Measurements from ENCODE around the gene ZFR2. TPM values are rescaled to one million over a fixed set of nuclear protein-coding genes. Genes with fewer than 3 reads are reported as not detected.

ZFR2 gene
- total RNA-seq, 1 experiment from 2014 or later: not detected

GRCh38 chr19:3776479-3777040 is 92.3 kb downstream of the ZFR2 start:
- DNase-seq (ENCODE audit: unreplicated experiment): no peak
- ChIA-PET POLR2A (no interaction called here), CTCF (no interaction called here)
- H3K27ac Mint-ChIP-seq (ENCODE audit: low read depth, unreplicated experiment): no peak overlapping the region
- H3K4me3 Mint-ChIP-seq (ENCODE audit: unreplicated experiment): no peak overlapping the region
- no TSS peak for BruUV-seq (replicated peaks)
- no peak for TF ChIP-seq CTCF (IDR thresholded peaks at IDR 0.05; ENCODE audit: unreplicated experiment)
- H3K9me3 Mint-ChIP-seq (ENCODE audit: unreplicated experiment): peaks cover 13% of the 10 kb centered on the region
- intact Hi-C loops (cut with micrococcal nuclease): no loop called here
- H3K4me1 Mint-ChIP-seq (ENCODE audit: insufficient read depth, unreplicated experiment): no peaks in the 10 kb centered on the region
- no peaks in the 10 kb centered on the region for H3K36me3 Mint-ChIP-seq (ENCODE audit: insufficient read depth, unreplicated experiment)
- no peaks in the 10 kb centered on the region for H3K27me3 Mint-ChIP-seq (ENCODE audit: insufficient read depth, unreplicated experiment)

GRCh38 chr19:3775831-3776230 is 93.0 kb downstream of the ZFR2 start:
- no peaks in the 10 kb centered on the region for H3K36me3 Mint-ChIP-seq (ENCODE audit: insufficient read depth, unreplicated experiment)
- intact Hi-C loops (cut with micrococcal nuclease): no loop called here
- H3K4me1 Mint-ChIP-seq (ENCODE audit: insufficient read depth, unreplicated experiment): no peaks in the 10 kb centered on the region
- ChIA-PET POLR2A (no interaction called here), CTCF (interaction anchor here (0.5 to 0.7 kb wide), 2 partner anchors 76 to 1038 kb away, joined by 3 to 4 read pairs; no protein-coding TSS in a partner anchor)
- H3K27ac Mint-ChIP-seq (ENCODE audit: low read depth, unreplicated experiment): no peak overlapping the region
- H3K9me3 Mint-ChIP-seq (ENCODE audit: unreplicated experiment): peaks cover 8% of the 10 kb centered on the region
- no peak for DNase-seq (ENCODE audit: unreplicated experiment)
- H3K4me3 Mint-ChIP-seq (ENCODE audit: unreplicated experiment): no peak overlapping the region
- BruUV-seq (replicated peaks): no TSS peak
- no peak for TF ChIP-seq CTCF (IDR thresholded peaks at IDR 0.05; ENCODE audit: unreplicated experiment)
- H3K27me3 Mint-ChIP-seq (ENCODE audit: insufficient read depth, unreplicated experiment): no peaks in the 10 kb centered on the region

- Mint-ChIP-seq H3K27ac (ENCODE audit: low read depth, unreplicated experiment) (no peak overlapping the region), H3K9me3 (ENCODE audit: unreplicated experiment) (peaks cover 8% of the 10 kb centered on the region), H3K36me3 (ENCODE audit: insufficient read depth, unreplicated experiment) (no peaks in the 10 kb centered on the region), H3K4me3 (ENCODE audit: unreplicated experiment) (no peak overlapping the region), H3K4me1 (ENCODE audit: insufficient read depth, unreplicated experiment) (no peaks in the 10 kb centered on the region), H3K27me3 (ENCODE audit: insufficient read depth, unreplicated experiment) (no peaks in the 10 kb centered on the region)
- no peak for DNase-seq (ENCODE audit: unreplicated experiment)
- ChIA-PET POLR2A (no interaction called here), CTCF (interaction anchor here (0.6 to 0.7 kb wide), 2 partner anchors 76 to 1844 kb away, joined by 3 read pairs; no protein-coding TSS in a partner anchor)
- intact Hi-C loops (cut with micrococcal nuclease): no loop called here
- BruUV-seq (replicated peaks): no TSS peak
- TF ChIP-seq CTCF (IDR thresholded peaks at IDR 0.05; ENCODE audit: unreplicated experiment): no peak
Observed at GRCh38 chr19:3775374-3775711, 93.5 kb downstream of the ZFR2 start.

GRCh38 chr19:3774621-3775373 is 94.0 kb downstream of the ZFR2 start:
- DNase-seq (ENCODE audit: unreplicated experiment): no peak
- BruUV-seq (replicated peaks): no TSS peak
- Mint-ChIP-seq H3K9me3 (ENCODE audit: unreplicated experiment) (peaks cover 8% of the 10 kb centered on the region), H3K27ac (ENCODE audit: low read depth, unreplicated experiment) (no peak overlapping the region), H3K27me3 (ENCODE audit: insufficient read depth, unreplicated experiment) (no peaks in the 10 kb centered on the region), H3K4me1 (ENCODE audit: insufficient read depth, unreplicated experiment) (no peaks in the 10 kb centered on the region), H3K4me3 (ENCODE audit: unreplicated experiment) (no peak overlapping the region), H3K36me3 (ENCODE audit: insufficient read depth, unreplicated experiment) (no peaks in the 10 kb centered on the region)
- TF ChIP-seq CTCF (IDR thresholded peaks at IDR 0.05; ENCODE audit: unreplicated experiment): no peak
- ChIA-PET CTCF (interaction anchor here (0.6 kb wide), 1 partner anchor 1844 kb away, joined by 3 read pairs; no protein-coding TSS in a partner anchor), POLR2A (no interaction called here)
- intact Hi-C loops (cut with micrococcal nuclease): no loop called here

All from MCF 10A (cell line).